K562 treated with DMSO at 1 percent for 4 hours (cell line): ENCODE measurements around the gene NR1H2. TPM values are rescaled to one million over a fixed set of nuclear protein-coding genes. Genes with fewer than 3 reads are reported as not detected.

Experiments
- total RNA-seq: library from RNA; unstranded; fragments of 300-600 nt; gene quantifications from 2 replicates; pipeline ENCODE4 v1.2.3, GENCODE V29; 2022; ENCODE audit not compliant: insufficient read depth

The NR1H2 gene
- 66.0 and 68.6 TPM in 2 replicates for total RNA-seq

DNA sequence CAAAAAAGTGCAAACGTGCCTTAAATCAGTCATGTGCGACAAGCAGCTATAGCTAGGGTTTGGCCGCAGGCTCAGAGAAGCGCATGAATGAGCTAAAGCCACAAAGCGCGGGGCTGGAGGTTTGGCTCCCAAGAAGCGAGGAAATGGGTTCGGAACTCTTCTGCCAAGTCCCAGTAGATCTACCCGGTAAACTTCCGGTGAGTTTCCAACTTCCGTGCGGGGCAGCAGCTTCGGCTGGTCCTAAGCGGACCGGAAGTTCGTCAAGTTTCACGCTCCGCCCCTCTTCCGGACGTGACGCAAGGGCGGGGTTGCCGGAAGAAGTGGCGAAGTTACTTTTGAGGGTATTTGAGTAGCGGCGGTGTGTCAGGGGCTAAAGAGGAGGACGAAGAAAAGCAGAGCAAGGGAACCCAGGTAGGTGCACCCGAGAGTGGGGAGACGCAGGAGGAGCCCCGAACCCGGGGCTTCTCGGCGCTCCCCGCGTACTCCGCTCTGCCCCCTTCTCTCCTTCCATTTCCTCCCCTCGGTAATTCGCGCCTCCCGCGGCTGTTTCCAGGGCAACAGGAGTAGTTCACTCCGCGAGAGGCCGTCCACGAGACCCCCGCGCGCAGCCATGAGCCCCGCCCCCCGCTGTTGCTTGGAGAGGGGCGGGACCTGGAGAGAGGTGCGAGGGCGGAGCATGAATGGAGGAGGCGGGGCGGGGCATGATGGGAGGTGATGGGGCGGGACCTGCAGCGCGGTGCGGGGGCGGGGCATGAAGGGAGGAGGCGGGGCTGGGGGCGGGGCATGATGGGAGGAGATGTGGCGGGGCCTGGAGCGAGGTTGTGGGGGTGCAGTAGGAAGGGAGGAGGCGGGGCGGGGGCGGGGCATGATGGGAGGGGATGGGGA lies at the start of gene NR1H2:
Gene NR1H2, plus strand, starts transcription at position 292 of the 885 bp plus-strand sequence. CDS start 1,149 bp downstream, outside the sequence.

DNA sequence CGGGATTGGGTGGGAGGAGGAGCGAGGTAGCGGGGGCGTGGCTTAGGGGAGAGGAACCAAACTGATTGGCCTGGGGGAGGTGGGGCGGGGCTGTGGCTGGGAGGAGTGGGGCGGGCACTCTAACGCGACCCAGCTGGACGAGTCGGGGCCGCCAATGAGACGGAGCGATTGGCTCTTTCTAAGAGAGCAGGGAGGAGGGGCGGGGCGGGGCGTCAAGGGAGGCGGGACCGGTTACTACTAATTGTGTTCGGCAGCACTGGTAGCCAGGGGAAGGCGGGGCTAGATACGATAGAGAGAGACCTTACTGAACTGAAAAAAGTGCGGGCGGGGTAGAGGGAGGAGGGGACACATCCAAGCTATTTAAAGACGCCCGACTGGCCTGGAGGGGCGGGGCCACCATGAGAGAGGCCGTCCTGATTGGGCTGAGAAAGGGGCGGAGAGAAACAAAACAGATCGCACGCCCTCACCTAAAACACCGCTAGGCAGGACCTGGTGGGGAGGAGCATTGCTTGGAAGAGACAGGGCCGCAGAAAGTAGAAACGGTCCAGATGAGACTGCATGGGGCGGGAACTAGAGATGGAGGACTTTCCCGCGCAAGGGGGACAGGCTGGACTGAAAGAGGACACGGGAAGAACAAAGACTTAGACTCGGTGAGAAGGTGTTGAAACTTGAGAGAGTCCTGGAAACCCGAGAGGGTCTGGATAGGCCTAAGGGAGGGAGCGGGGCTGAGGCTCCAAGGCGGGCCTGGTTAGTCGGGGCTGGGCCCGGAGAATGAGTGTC lies 46.9 kb upstream of the NR1H2 start, which contains the start of gene KCNC3:
Gene KCNC3, minus strand, starts transcription at position 232 of the 780 bp plus-strand sequence. CDS start 295 bp downstream, outside the sequence.

DNA sequence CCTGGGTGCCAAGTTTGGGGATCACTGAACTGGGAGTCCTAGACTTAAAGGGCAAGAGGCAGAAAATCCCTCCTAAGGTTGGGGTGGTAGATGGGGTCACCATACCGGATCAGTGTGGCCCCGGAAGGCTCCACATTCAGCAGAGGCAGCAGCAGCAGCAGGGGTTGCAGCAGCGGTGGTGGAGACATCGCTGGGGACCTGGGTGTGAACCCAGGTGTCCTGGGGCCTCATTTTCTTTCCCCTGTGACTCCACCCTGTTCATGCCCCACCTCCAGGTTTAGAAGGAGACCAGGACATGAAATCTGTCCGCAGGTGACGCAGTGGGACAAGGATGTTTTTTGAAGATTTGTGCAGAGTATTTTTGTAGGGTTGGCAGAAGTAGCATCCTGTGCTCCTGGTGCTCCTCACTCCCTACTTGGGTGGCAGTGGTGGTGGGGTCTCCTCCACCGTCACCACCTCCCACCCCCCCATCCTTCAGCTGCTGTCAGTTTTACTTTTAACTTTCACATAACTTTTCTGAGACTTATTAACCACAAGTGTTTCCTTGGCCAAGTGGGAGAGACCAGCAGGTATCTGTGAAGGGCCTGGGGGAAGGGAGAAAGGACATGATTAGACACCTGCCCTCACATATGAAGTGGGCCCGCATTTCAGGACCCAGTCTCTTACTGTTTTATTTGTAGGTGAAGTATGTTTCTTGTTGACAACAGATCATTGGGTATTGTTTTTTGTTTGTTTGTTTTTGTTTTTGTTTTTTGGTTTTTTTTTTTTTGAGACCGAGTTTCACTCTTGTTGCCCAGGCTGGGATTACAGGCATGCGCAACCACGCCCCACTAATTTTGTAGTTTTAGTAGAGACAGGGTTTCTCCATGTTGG lies 10.6 kb upstream of the NR1H2 start, which contains the start of gene NAPSA:
Gene NAPSA, minus strand, starts transcription at position 206 of the 873 bp plus-strand sequence. Its CDS starts 18 bp downstream, at position 188.

DNA sequence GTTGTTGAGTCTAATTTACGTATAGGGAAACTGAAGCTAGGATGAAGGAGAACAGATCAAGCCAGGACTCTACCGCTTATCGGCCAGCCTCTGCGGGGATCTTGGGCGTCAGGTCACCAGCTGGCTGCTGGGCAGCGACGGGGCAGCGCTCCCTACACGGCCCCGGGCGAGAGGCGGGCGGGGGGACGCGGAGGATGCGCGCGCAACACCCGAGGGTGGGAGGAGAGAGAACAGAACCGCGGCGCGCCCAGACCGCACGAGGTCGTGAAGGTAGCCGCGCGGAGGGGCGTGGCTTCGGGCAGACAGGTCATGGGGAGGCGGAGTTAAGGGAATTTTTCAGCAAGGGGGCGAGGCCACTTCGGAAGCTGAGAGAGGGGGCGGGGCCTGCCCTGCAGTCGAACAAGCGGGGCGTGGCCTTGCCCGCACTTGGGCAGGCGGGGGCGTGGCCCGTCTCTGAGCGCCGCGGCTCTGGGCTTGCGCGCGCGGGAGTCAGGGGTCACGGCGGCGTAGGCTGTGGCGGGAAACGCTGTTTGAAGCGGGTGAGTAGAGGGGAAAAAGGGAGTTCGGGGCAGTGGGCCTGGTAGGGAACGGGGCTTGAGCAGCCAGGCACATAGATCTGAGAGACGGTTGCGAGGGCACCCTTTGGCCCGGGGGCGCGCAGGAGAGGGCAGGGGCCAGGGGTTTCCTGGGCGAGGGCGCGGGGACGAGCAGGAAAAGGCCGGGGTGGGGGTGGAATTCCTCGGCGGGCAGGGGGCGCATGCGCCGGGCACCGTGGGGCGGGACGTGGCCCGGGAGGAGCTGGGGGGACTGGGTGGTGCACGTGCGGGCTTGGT lies 7.8 kb downstream of the NR1H2 start, which contains the start of gene POLD1:
Gene POLD1, plus strand, starts transcription at position 496 of the 833 bp plus-strand sequence. CDS start 14,505 bp downstream, outside the sequence.

DNA sequence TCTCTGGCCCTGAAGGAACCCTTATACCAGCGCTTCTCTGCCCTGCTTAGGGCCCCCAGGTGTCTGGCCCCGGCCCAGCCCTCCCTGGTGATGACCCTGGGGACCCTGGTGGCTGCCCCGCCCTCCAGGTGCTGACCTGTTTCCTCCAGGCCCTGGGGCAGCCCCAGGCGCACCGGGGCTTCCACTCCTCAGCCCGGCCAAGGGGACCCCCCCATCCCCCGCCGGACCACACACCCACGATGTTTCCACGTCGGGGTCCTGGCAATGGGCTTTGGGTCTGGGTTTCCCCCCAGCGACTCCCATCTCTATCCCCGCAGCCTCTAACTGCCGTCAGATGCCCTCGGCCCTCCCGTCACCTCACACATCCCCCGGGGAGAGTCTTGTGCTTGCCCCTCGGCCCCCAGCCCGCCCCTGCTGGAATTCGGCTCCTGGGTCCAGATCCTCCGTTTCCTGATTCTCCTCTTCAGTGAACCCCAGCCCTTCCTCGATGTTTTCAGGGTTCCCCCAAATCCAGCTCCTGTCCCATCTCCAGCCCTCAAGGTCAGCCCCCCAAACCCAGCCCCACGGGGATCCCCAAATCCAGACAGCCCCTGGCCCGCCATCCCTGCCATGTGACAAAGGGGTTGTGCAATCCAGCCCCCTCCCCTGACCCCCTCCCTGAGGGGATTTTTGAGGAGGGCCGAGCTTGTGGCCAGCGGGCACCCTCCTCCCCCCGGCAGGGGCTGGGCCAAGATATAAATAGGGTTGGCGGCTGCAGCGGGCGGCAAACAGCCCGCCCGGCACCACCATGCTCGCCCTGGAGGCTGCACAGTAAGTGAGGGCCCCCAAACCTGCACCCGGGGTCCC lies 42.1 kb downstream of the NR1H2 start, which contains the start of gene SPIB:
Gene SPIB, plus strand, starts transcription at position 763 of the 846 bp plus-strand sequence. Its CDS starts 25 bp downstream, at position 788.

DNA sequence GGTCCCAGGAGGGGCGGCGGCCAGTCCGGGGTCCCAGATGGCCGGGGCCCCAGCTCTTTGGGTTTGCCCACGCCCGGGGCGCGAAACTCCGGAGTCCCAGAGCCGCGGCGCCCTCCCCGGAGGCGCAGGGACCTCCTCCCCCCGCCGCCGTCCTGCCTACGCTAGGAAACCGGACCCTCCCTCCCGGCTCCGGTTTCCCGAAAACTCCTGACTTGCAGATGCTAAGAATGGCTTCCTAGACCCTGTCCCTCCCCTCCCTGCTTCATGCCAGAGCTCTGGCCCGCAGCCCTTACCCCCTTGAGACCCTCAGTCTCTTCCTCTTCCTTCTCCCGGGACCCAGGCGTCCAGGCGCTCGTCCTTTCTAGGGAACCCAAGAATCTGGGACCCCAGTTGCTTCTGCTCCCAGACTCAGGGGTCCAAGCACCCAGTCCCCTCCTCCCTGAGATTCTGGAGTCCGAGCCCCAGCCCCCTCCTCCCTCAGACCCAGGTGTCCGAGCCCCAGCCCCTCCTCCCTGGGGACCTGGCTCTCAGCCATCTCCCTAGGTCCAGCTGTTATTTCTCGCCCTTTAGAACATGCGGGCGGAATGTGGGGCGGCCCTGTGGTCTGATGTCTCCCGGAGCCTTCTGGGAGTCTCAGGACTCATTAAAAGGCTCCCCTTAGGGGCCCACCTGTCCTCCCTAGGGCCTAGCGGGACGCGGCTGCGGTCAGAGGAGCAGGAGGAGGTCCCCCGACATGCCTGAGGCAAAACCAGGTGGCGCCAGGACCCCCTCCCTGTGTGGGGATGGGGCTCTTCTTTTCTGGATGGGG lies 56.2 kb downstream of the NR1H2 start, which contains the start of gene MYBPC2:
Gene MYBPC2, plus strand, starts transcription at position 672 of the 808 bp plus-strand sequence. Its CDS starts 62 bp downstream, at position 734.

Other genes with a start within 250 kb of the NR1H2 start
- gene IZUMO2, start 213.2 kb upstream of the NR1H2 start, total RNA-seq: not detected in 2 replicates
- gene MYH14, start 172.8 kb upstream of the NR1H2 start, total RNA-seq: 1.3 and 1.9 TPM in 2 replicates
- gene KCNC3, start 47.1 kb upstream of the NR1H2 start, total RNA-seq: 4.1 and 10.0 TPM in 2 replicates
- 1.0 and 1.5 TPM in 2 replicates for gene NAPSA, start 10.8 kb upstream of the NR1H2 start, total RNA-seq
- 234 and 239 TPM in 2 replicates for gene POLD1, start 7.9 kb downstream of the NR1H2 start, total RNA-seq
- gene SPIB, start 42.5 kb downstream of the NR1H2 start, total RNA-seq: 1.0 and 2.9 TPM in 2 replicates
- gene MYBPC2, start 56.4 kb downstream of the NR1H2 start, total RNA-seq: not detected in 2 replicates
- 61.9 and 66.2 TPM in 2 replicates for gene EMC10, start 100.0 kb downstream of the NR1H2 start, total RNA-seq
- gene GARIN5A, start 100.4 kb downstream of the NR1H2 start, total RNA-seq: 2.1 and 3.8 TPM in 2 replicates
- gene JOSD2, start 134.7 kb downstream of the NR1H2 start, total RNA-seq: 4.8 and 9.5 TPM in 2 replicates
- gene ASPDH, start 137.5 kb downstream of the NR1H2 start, total RNA-seq: 2.8 TPM in 1 of 2 replicates, not detected in the other
- 6.0 and 7.0 TPM in 2 replicates for gene LRRC4B, start 192.0 kb downstream of the NR1H2 start, total RNA-seq